Urinary bladder (tissue), 4 donors: ENCODE measurements around the gene TNNI3. TPM values are rescaled to one million over a fixed set of nuclear protein-coding genes. Genes with fewer than 3 reads are reported as not detected.
A peak's percentile ranks its signal among the peaks of the same experiment; 100 is the strongest.
"Not testable (repeated sequence)": the region's sequence is repeated elsewhere in the genome, so short reads cannot be mapped to it uniquely, and the experiment has no call there.

Source experiments
- DNase-seq: peaks from one replicate; pipeline ENCODE4 v3.0.0-alpha.2; 2015; ENCODE audit errors: extremely low spot score
- H3K27ac ChIP-seq: one replicate; pipeline ENCODE4 v1.5.1; 2013; ENCODE audit warnings: low read depth, mild to moderate bottlenecking, moderate library complexity
- H3K36me3 ChIP-seq: one replicate; pipeline ENCODE4 v1.6.1; 2013; ENCODE audit warnings: mild to moderate bottlenecking, moderate library complexity; ENCODE audit not compliant: insufficient read depth
- H3K4me1 ChIP-seq: one replicate; pipeline ENCODE4 v1.6.1; 2013; ENCODE audit warnings: mild to moderate bottlenecking, moderate library complexity; ENCODE audit not compliant: insufficient read depth
- H3K4me3 ChIP-seq: one replicate; pipeline ENCODE4 v1.5.1; 2013; ENCODE audit warnings: low read depth, low read length
- WGBS: extraction: QIAGEN DNeasy Blood & Tissue Kit; methylation state at CpG from one replicate; pipeline ENCODE4 v1.1.7; 2013; 5-methylcytosine and 5-hydroxymethylcytosine counted together
- polyA plus RNA-seq: library from polyadenylated mRNA; stranded (reverse); fragments of 200-250 nt; gene quantifications from one replicate; pipeline ENCODE4 v1.2.3, GENCODE V29; 2013
- total RNA-seq: library from RNA; depleted of rRNA; stranded (reverse); fragments of >200 nt; gene quantifications from one replicate; pipeline ENCODE4 v1.2.3, GENCODE V29; 2014
- donor health status: healthy with polysubstance abuse.
- donor health status: healthy.

Gene TNNI3
- total and polyA plus RNA-seq, 2 donors = not detected

DNA sequence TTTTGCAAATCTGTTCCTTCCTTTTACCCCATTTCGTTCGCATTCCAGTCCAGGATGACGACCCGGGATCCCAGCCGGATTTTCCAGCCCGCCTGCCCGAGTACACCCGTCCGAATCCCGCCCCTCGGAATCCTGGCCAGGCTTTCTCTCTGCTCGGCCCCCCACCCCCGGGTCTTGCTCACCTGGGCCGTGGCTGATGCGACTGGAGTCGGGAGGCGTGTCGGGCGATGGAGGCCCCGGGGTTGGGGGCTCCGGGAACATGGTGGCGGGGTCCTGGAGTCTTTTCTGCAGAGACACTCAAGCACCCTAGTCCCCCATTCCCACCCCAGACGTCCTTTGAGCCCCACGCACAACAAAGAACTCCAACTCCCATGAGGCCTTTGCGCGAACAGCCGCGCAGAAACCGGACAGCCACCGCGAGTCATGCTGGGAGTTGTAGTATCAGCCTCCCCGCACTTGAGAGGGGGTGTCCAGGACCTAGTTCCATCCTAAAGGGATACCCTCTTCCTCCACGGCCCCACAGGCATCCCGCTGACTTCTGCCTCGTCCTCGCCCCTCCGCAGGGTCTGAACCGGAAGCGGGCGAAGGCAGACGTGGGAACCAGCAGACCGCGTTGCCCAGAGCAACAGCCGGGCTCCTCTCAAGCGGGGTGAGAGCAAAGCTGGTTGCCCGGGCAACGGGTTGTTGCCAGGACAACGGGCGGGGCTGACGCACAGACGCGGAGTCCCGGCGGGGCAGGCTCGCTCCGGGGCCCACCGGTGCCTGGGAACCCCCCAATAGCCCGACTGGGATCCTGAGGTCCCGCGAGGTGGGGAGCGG lies 21.5 kb upstream of the TNNI3 start:
- no peaks in the 10 kb centered on the region for H3K36me3 ChIP-seq
- H3K4me1 ChIP-seq = no peaks in the 10 kb centered on the region
- H3K4me3 ChIP-seq = no peak overlapping the region
- peak; percentile 31 for DNase-seq
- WGBS = 3% methylated on average over 61 of the region's 61 CpGs
- no peak overlapping the region for H3K27ac ChIP-seq

DNA sequence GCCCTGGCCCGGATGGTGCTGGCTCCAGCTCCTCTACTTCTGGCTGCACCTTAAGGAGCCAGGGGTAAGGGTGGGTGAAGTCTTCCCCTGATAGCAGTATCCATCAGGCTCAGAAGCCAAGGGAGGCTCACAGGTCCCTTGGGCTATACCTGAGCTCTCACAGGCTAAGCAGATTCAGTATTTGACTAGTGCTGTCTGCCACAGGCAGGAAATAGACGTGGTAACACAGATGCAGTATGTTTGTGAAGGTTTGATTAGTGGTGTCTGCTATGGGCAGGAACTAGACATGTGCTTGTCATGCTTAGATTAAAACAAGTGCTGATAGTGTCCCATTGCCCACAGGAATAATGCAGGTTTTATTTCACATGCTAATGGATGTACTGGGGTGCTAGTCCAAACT lies 18.5 kb upstream of the TNNI3 start:
- DNase-seq = no peak
- H3K27ac ChIP-seq = no peak overlapping the region
- H3K4me3 ChIP-seq = no peak overlapping the region
- no peaks in the 10 kb centered on the region for H3K36me3 ChIP-seq
- H3K4me1 ChIP-seq = no peaks in the 10 kb centered on the region
- 41% methylated on average over 2 of the region's 2 CpGs for WGBS

DNA sequence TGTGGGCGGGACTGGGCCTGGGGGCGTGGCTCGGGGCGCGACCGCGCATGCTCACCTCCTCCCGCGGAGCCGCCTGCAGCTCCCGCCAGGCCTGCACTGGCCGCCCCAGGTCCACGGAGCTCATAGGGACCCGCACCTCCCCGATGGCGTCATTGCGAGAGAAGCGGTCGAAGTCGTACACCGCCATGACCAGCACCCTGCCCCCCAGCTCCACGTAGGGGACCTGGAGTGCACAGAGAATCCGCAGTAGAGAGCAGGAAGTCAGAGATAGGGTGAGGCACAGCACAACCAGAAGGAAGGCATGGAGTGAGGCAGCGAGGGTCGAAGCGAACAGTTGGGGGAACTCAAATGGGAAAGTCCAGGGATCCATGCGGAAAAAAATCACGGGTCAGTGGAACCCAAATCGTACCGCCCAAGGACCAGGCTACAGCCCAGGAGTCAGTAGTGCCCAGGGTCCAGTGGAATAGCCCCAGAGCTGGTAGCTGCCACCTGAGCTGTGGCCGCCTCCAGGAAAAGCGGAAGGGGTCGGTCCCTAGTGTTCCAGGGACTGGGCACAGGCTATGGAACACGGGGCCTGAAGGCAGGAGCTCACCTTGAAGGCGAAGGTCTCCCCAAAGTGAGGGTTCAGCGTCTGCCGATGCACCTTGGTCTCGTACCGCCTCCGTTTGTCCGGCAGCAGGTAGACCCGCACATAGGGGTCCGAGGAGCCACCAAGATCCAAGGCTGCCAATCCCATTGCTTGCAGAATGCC lies 17.8 kb upstream of the TNNI3 start:
- Histone ChIP-seq H3K27ac (no peak overlapping the region), H3K4me3 (no peak overlapping the region), H3K4me1 (no peaks in the 10 kb centered on the region), H3K36me3 (no peaks in the 10 kb centered on the region)
- 57% methylated on average over 43 of the region's 43 CpGs for WGBS
- DNase-seq = no peak

DNA sequence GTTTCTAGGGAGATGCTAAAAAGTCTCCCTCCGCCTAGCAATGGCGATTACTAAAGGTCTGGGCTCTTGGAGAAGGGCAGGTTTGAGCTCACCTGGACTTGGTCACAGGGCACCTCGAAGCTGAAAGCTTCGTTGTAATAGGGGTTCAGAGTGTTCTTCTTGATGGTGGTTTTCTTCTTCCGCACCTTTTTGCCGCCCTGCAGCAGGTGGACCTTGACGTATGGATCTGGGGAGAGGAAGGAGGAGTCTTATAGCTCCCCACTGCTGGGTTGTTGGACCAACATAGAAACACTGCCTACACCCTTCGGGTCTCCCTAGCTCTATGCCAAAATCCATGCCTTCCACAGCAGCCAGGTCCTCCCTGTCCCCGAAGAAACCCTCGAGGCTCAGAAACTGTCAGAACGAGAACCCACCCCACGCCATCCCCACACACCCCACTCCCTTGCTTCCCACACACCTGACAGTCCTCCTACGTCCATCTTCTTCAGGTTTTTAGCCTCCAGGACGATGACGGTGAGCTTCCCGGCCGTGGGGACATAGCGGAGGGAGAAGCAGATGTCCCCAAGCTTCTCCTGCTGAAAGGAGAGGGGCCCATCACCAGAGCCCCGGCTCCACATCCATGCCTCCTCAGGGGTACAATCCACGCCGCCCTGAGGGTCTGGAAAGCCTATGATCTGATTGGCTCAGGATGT lies 17.0 kb upstream of the TNNI3 start:
- 59% methylated on average over 21 of the region's 21 CpGs for WGBS
- H3K27ac ChIP-seq = no peak overlapping the region
- H3K4me3 ChIP-seq = no peak overlapping the region
- no peak for DNase-seq
- no peaks in the 10 kb centered on the region for H3K4me1 ChIP-seq
- no peaks in the 10 kb centered on the region for H3K36me3 ChIP-seq

DNA sequence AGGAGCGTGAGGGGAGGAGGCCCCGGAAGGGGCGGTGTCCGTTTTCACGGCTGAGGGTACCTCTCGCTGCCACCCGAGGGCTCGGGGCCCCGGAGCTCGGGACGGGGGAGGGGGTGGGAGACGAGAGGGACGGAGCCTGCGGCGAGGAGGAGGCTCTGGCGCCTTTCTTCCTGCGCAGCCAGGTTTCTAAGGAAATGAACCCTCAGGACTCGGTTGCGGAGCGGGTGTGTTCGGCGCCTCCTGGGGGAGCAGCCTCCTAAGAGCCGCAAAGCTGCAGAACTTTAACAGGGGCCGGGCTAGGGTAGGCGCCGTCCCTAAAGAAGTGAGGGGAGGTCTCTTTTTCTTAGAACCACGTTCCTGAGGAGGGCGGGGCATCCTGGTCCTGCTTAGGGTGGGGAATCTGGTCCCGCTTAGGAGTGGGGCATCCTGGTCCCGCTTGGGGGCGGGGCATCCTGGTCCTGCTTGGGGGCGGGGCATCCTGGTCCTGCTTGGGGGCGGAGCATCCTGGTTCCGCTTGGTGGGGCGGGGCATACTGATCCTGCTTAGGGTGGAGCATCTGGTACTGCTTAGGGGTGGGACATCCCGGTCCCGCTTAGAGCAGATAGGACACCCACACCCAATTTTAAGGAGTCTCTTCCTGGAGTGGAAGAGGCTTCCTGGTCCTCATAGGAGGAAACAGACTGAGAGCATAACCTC lies 16.3 kb upstream of the TNNI3 start:
- Histone ChIP-seq H3K4me1 (no peaks in the 10 kb centered on the region), H3K4me3 (peak overlapping the region; percentile 10), H3K36me3 (no peaks in the 10 kb centered on the region), H3K27ac (no peak overlapping the region)
- DNase-seq = no peak
- WGBS = under 1% methylated on average over 37 of the region's 37 CpGs

DNA sequence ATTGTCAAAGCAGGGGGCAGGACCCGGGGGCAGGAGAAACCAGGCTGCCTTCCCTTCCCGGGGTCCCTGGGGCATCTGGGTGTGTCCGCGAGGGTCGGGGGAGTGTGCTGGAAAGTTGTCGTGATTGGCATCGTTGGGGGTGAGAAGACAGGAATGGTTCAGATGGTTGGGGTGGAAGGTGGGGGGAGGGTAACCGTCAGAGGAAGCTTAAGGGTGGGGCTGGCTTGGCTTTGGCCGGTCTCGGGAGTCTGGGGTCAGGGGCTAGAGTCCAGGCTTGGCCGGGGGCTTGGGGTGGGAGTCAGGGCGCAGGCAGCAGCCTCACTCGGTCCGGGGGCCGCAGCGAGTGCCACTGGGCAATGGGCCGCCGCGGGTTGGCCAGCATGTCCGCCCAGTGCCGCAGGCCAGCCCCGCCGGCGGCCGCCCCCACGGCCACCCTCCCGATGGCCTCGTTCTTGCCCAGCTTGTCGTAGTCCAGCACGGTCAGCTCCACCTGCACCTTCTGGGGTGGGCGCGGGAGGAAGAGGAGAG lies 15.7 kb upstream of the TNNI3 start:
- Histone ChIP-seq H3K36me3 (no peaks in the 10 kb centered on the region), H3K4me1 (no peaks in the 10 kb centered on the region), H3K27ac (no peak overlapping the region), H3K4me3 (peak overlapping the region; percentile 10)
- 2% methylated on average over 32 of the region's 32 CpGs for WGBS
- no peak for DNase-seq

DNA sequence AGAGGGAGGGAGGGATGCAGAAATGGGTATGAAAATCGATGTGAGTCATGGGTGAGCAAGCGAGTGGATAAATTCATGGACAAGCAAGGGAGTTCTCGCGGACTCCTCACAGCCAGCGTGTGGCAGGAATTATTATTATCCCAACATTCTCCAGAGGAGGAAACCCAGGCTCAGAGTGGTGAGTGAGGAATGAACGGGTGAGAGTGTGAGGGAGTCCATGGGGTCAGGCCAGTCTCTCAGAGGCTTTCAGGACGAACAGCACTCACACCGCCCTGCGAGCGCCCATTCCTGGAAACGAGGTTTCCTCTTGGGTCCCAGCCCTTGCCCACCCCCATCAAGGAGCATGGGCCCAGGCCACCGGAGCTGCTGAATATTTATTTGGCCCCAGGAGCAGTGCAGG lies 15.2 kb upstream of the TNNI3 start:
- Histone ChIP-seq H3K27ac (no peak overlapping the region), H3K4me3 (no peak overlapping the region), H3K4me1 (no peaks in the 10 kb centered on the region), H3K36me3 (no peaks in the 10 kb centered on the region)
- no peak for DNase-seq
- WGBS = 11% methylated on average over 12 of the region's 12 CpGs

DNA sequence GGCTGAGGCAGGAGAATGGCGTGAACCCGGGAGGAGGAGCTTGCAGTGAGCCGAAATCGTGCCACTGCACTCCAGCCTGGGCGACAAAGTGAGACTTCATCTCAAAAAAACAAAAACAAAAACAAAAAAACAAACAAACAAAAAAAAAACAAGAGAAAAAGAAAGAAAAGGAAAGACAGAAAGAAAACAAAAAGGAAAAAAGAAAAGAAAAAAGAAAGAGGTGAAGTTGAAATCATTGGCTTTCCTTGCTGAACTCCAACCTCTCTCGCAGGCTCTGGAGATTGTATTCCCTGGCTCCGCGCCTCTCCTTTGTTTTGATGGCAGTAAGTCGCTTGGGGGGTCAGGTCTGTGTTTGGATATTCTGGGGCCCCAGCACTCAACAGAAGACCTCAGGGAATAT lies 14.8 kb upstream of the TNNI3 start:
- 57% methylated on average over 9 of the region's 9 CpGs for WGBS
- not testable (repeated sequence) for DNase-seq, H3K36me3 ChIP-seq, H3K4me1 ChIP-seq, H3K4me3 ChIP-seq, H3K27ac ChIP-seq

DNA sequence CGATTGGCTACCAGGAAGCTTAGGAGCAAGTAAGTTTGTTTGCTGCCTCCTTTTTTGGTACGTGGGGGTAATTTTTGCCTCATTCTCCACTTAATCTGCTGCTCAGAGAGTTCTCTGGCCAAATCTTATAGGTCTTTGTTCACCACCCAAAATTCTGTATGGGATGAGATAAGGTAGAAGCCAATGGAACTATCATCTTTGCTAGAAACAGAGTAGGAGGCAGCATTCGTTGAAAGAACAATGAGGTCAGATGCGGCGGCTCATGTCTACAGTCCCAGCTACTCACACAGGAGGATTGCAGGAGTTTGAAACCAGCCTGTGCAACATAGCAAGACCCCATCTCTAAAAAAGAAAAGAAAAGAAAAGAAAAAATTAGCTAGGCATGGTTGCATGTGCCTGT lies 13.9 kb upstream of the TNNI3 start:
- 82% methylated on average over 5 of the region's 5 CpGs for WGBS
- Histone ChIP-seq H3K36me3 (no peaks in the 10 kb centered on the region), H3K4me1 (no peaks in the 10 kb centered on the region), H3K27ac (no peak overlapping the region), H3K4me3 (no peak overlapping the region)
- DNase-seq = no peak

DNA sequence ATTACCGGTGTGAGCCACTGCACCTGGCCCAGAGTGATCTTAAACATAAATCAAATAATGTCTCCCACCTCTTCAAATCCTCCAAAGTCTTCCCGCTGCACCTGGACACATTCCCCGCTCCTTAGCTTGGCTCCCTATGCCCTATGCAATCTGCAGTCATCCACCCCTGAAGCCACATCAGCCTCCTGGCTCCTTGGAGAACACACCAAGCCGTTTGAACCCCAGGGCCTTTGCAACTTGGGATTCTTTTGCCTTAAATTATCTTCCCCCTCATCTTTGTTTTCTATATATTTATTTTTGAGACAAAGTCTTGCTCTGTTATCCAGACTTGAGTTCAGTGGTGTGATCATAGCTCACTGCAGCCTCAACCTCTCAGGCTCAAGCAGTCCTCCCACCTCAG lies 11.6 kb upstream of the TNNI3 start:
- Histone ChIP-seq H3K36me3 (no peaks in the 10 kb centered on the region), H3K4me1 (no peaks in the 10 kb centered on the region), H3K27ac (no peak overlapping the region), H3K4me3 (no peak overlapping the region)
- 62% methylated on average over 4 of the region's 4 CpGs for whole genome bisulfite sequencing
- DNase-seq = no peak

DNA sequence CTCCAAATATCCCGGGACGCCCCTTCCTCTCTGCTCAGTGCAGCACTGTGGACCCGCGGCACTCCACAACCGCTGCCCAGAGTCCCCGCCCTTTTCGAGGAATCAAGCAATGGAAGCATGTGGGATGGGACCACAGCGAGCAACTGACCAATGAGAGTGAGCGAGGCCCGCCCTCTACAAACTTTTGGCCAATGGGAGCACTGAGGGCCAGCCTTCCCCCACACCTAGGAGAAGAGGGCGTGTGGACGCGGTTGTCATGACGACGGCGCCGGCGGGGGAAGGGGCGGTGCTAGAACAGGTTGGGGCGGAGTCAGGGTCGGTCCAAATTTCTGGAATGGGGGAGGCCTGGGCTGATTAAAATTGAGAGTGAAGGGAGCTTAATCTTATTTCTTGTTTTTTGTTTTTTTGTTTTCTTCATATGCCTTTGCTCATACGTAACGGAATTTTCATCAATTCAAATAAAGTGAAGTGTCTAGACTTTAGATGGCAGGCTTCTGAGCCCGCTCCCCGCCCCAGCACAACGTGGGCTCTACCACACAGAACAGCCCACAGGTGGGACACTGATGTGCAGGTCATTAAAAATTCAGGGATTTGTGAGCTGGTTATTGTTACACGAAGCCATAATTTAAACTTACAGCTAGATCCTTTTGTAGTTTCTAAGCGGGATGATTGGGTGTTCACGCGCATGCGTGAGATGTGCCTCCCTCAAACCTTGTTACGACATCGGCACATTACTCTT lies 9.2 kb upstream of the TNNI3 start, which contains the start of gene DNAAF3:
Gene DNAAF3 (minus strand): TSS at position 84 of the 739 bp plus-strand sequence. CDS start 200 bp downstream, outside the sequence.
- Histone ChIP-seq H3K4me3 (no peak within 1 kb of the TSS), H3K36me3 (no peaks in the 10 kb centered on the region), H3K27ac (no peak within 1 kb of the TSS), H3K4me1 (no peaks in the 10 kb centered on the region)
- DNase-seq = peak; percentile 87
- WGBS = 2% methylated on average over 33 of the region's 33 CpGs

DNA sequence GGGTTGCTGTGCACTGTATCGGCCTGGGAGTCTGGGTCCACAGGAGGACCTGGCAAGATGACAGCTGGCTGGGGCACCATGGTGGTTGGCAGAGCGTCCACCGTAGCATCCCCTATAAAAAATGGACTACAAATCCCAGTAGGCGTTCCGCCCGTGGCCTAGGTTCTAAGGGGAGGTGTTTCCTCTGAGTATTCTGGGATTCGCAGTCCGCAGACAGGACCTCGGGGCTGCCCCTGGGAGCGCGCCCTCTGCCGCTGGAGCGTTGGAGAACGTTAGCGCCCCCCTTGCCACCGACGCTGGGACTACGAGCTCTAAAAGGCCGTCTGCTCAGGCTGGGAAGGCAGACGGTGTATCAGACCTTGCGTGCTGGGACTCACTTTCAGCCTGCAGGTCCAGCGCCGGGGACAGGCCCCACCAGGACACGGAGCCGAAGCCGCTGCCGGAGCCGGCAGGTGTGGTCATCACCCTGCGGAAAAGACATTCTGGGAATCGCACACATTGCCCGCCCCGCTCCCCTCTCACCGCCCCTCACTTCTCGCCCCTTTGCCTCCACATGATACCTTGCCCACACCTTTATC lies 8.5 kb upstream of the TNNI3 start:
- H3K27ac ChIP-seq = no peak overlapping the region
- H3K4me3 ChIP-seq = no peak overlapping the region
- WGBS = 2% methylated on average over 34 of the region's 34 CpGs

More for the DNA sequence above, 8.5 kb upstream of the TNNI3 start:
- Histone ChIP-seq H3K4me1 (no peaks in the 10 kb centered on the region), H3K36me3 (no peaks in the 10 kb centered on the region)
- no peak for DNase-seq
